Measurements from ENCODE around the gene CLIC5. TPM values are rescaled to one million over a fixed set of nuclear protein-coding genes. Genes with fewer than 3 reads are reported as not detected.

The CLIC5 gene
- total RNA-seq, 1 experiment from 2014 or later = 0.05 TPM

- Histone ChIP-seq H3K36me3 (ENCODE audit: control insufficient read depth, insufficient read depth, low read length) (no peaks in the 10 kb centered on the region), H3K27ac (ENCODE audit: low read length) (no peak overlapping the region), H3K9me3 (ENCODE audit: control insufficient read depth, insufficient read depth, low read depth, low read length) (no peaks in the 10 kb centered on the region), H3K4me1 (ENCODE audit: control insufficient read depth, insufficient read depth, low read length) (no peaks in the 10 kb centered on the region), H3K27me3 (ENCODE audit: control insufficient read depth, insufficient read depth, low read length) (0 out of 2 replicates have a peak, but pooled peaks cover 2% of the 10 kb centered on the region), H3K4me3 (ENCODE audit: low read depth in 2 of 2, low read length in 2 of 2) (no peak overlapping the region)
- intact Hi-C loops (cut with micrococcal nuclease; ENCODE audit: unreplicated experiment) (no loop called here), in situ Hi-C loops (cut with HindIII; ENCODE audit: low pct_unique_long_range_greater_than_20kb, low sequenced_read_pairs) (no loop called here)
- ATAC-seq = no peak
- BruUV-seq (replicated peaks) = no TSS peak
- no peak for DNase-seq (ENCODE audit: low read depth, low spot score)
- ChIA-PET CTCF (no interaction called here), POLR2A (no interaction called here)
- TF ChIP-seq SIN3A (IDR thresholded peaks at IDR 0.05; ENCODE audit: borderline replicate concordance, insufficient read depth, low read depth, low read length) = no peak
- TF ChIP-seq REST (IDR thresholded peaks at IDR 0.05; ENCODE audit: insufficient read depth in 1 of 2, low read depth in 2 of 2, low read length in 1 of 2) = no peak
- TF ChIP-seq POLR2AphosphoS5 (IDR thresholded peaks at IDR 0.05; ENCODE audit: low read depth, low read length) = no peak
- no peak for TF ChIP-seq TCF7L2 (IDR thresholded peaks at IDR 0.05; ENCODE audit: low read depth, low read length)
- no peak for TF ChIP-seq CTCF (IDR thresholded peaks at IDR 0.05)
These were observed 46.6 kb downstream of the CLIC5 start for GRCh38 chr6:45969026-45969425.

GRCh38 chr6:45967363-45967762 is 48.3 kb downstream of the CLIC5 start:
- H3K27me3 ChIP-seq (ENCODE audit: control insufficient read depth, insufficient read depth, low read length) = 0 out of 2 replicates have a peak, but pooled peaks cover 2% of the 10 kb centered on the region
- ATAC-seq (no peak), DNase-seq (ENCODE audit: low read depth, low spot score) (no peak)
- H3K36me3 ChIP-seq (ENCODE audit: control insufficient read depth, insufficient read depth, low read length) = no peaks in the 10 kb centered on the region
- no peaks in the 10 kb centered on the region for H3K4me1 ChIP-seq (ENCODE audit: control insufficient read depth, insufficient read depth, low read length)
- no TSS peak for BruUV-seq (replicated peaks)
- no peaks in the 10 kb centered on the region for H3K9me3 ChIP-seq (ENCODE audit: control insufficient read depth, insufficient read depth, low read depth, low read length)
- TF ChIP-seq TCF7L2 (IDR thresholded peaks at IDR 0.05; ENCODE audit: low read depth, low read length) = no peak
- TF ChIP-seq CTCF (IDR thresholded peaks at IDR 0.05) = no peak
- no peak for TF ChIP-seq SIN3A (IDR thresholded peaks at IDR 0.05; ENCODE audit: borderline replicate concordance, insufficient read depth, low read depth, low read length)
- no peak for TF ChIP-seq POLR2AphosphoS5 (IDR thresholded peaks at IDR 0.05; ENCODE audit: low read depth, low read length)
- no peak for TF ChIP-seq REST (IDR thresholded peaks at IDR 0.05; ENCODE audit: insufficient read depth in 1 of 2, low read depth in 2 of 2, low read length in 1 of 2)
- intact Hi-C loops (cut with micrococcal nuclease; ENCODE audit: unreplicated experiment) (no loop called here), in situ Hi-C loops (cut with HindIII; ENCODE audit: low pct_unique_long_range_greater_than_20kb, low sequenced_read_pairs) (no loop called here)
- no peak overlapping the region for H3K27ac ChIP-seq (ENCODE audit: low read length)
- CTCF ChIA-PET = no interaction called here
- H3K4me3 ChIP-seq (ENCODE audit: low read depth in 2 of 2, low read length in 2 of 2) = no peak overlapping the region
- POLR2A ChIA-PET = no interaction called here

Data from Panc1 (cell line).